ENCODE measurements around the gene STAMBPL1.

DNA sequence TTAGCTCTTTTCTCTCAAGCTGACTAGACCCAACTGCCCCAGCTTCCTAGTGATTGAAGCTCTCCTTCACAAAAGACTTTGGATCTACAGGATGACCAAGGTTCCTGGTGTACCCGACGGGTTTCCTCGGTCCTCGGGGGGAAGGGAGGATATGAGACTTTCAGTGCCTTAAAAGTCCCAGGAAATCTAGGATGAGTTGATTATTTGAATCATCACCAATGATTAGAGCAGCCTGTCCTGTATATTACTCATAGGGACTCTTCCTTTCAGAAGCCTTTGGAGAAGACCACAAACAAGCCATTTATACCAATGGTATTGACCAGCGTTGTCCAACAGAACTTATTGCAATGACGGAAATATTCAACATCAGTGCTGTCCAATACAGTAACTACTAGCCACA, 78.7 kb downstream of the STAMBPL1 start:
- TF ChIP-seq, protein P1, sequence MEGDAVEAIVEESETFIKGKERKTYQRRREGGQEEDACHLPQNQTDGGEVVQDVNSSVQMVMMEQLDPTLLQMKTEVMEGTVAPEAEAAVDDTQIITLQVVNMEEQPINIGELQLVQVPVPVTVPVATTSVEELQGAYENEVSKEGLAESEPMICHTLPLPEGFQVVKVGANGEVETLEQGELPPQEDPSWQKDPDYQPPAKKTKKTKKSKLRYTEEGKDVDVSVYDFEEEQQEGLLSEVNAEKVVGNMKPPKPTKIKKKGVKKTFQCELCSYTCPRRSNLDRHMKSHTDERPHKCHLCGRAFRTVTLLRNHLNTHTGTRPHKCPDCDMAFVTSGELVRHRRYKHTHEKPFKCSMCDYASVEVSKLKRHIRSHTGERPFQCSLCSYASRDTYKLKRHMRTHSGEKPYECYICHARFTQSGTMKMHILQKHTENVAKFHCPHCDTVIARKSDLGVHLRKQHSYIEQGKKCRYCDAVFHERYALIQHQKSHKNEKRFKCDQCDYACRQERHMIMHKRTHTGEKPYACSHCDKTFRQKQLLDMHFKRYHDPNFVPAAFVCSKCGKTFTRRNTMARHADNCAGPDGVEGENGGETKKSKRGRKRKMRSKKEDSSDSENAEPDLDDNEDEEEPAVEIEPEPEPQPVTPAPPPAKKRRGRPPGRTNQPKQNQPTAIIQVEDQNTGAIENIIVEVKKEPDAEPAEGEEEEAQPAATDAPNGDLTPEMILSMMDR (IDR thresholded peaks at IDR 0.05; ENCODE audit: extremely low read depth in 1 of 2, insufficient read depth in 1 of 2, low read depth in 1 of 2, low read length in 2 of 2), result no peak
- no peak for TF ChIP-seq POLR2A (IDR thresholded peaks at IDR 0.05; ENCODE audit: low read depth, low read length)
- TF ChIP-seq JUN (IDR thresholded peaks at IDR 0.05; ENCODE audit: borderline replicate concordance, insufficient read depth, insufficient read length, low read depth), result no peak

Measured in endothelial cell of umbilical vein (primary cell).